ENCODE data around the gene PET100. TPM values are rescaled to one million over a fixed set of nuclear protein-coding genes. Genes with fewer than 3 reads are reported as not detected.

PET100 gene
- total RNA-seq, 1 experiment from 2014 or later, result 20.6 TPM

- DNase-seq (ENCODE audit: extremely low read depth, low read depth), result no peak
These were observed 16.8 kb downstream of the PET100 start for GRCh38 chr19:7646426-7646700.

GRCh38 chr19:7647156-7647555 lies 17.6 kb downstream of the PET100 start:
- no peak for DNase-seq (ENCODE audit: extremely low read depth, low read depth)

GRCh38 chr19:7648265-7649014 lies 18.8 kb downstream of the PET100 start:
- no peak for DNase-seq (ENCODE audit: extremely low read depth, low read depth)

- no peak for DNase-seq (ENCODE audit: extremely low read depth, low read depth)
These were observed 20.6 kb downstream of the PET100 start for GRCh38 chr19:7650148-7650547.

- peak; percentile 40 for DNase-seq (ENCODE audit: extremely low read depth, low read depth)
These were observed 22.6 kb downstream of the PET100 start for GRCh38 chr19:7652061-7652641.

- DNase-seq (ENCODE audit: extremely low read depth, low read depth), result no peak
These were observed 24.8 kb downstream of the PET100 start for GRCh38 chr19:7654401-7654800.

GRCh38 chr19:7655581-7655980 lies 26.0 kb downstream of the PET100 start:
- DNase-seq (ENCODE audit: extremely low read depth, low read depth), result no peak

GRCh38 chr19:7657131-7657751 lies 27.6 kb downstream of the PET100 start:
- no peak for DNase-seq (ENCODE audit: extremely low read depth, low read depth)

- no peak for DNase-seq (ENCODE audit: extremely low read depth, low read depth)
These were observed 28.7 kb downstream of the PET100 start for GRCh38 chr19:7658219-7658686.

GRCh38 chr19:7661744-7662538 lies 32.3 kb downstream of the PET100 start:
- DNase-seq (ENCODE audit: extremely low read depth, low read depth), result no peak

- DNase-seq (ENCODE audit: extremely low read depth, low read depth), result no peak
These were observed 33.1 kb downstream of the PET100 start for GRCh38 chr19:7662657-7663056.

- no peak for DNase-seq (ENCODE audit: extremely low read depth, low read depth)
These were observed 34.1 kb downstream of the PET100 start for GRCh38 chr19:7663706-7664105.

- no peak for DNase-seq (ENCODE audit: extremely low read depth, low read depth)
These were observed 35.5 kb downstream of the PET100 start for GRCh38 chr19:7665076-7665475.

- no peak for DNase-seq (ENCODE audit: extremely low read depth, low read depth)
These were observed 39.2 kb downstream of the PET100 start, which contains the start of gene RETN for GRCh38 chr19:7668842-7669241. Gene RETN (plus strand): TSS chr19:7669049. CDS start chr19:7669327, 278 bp downstream.

- no peak for DNase-seq (ENCODE audit: extremely low read depth, low read depth)
These were observed 40.0 kb downstream of the PET100 start for GRCh38 chr19:7669641-7670040.

- no peak for DNase-seq (ENCODE audit: extremely low read depth, low read depth)
These were observed 40.7 kb downstream of the PET100 start for GRCh38 chr19:7670150-7670783.

- DNase-seq (ENCODE audit: extremely low read depth, low read depth), result no peak
These were observed 41.2 kb downstream of the PET100 start for GRCh38 chr19:7670790-7671189.

- DNase-seq (ENCODE audit: extremely low read depth, low read depth), result no peak
These were observed 42.9 kb downstream of the PET100 start for GRCh38 chr19:7672522-7672921.

GRCh38 chr19:7674010-7675005 lies 44.7 kb downstream of the PET100 start:
- DNase-seq (ENCODE audit: extremely low read depth, low read depth), result peak; percentile 50

All from NCI-H460 (cell line).